Measurements from ENCODE around the gene DDX27. TPM values are rescaled to one million over a fixed set of nuclear protein-coding genes. Genes with fewer than 3 reads are reported as not detected.

DDX27 gene
- total RNA-seq, 1 experiment from 2014 or later: 87.3 TPM

DNA sequence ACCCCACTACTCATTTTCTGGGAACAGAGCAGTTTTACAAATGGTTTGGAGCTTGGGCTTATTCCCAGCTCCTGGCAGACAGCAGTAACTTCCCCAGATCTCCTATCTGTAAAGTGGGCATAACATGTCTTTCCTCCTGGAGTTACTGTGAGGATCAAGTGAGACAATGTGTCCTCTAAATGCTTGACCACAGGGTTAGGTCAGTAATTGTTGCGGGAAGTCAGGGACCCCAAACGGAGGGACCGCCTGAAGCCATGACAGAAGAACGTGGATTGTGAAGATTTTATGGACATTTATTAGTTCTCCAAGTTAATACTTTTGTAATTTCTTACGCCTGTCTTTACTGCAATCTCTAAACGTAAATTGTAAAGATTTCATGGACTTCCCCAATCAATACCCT, 73.9 kb downstream of the DDX27 start:
- no peak for DNase-seq
- Mint-ChIP-seq H3K27ac (ENCODE audit: unreplicated experiment) (no peak overlapping the region), H3K4me3 (ENCODE audit: low read depth, unreplicated experiment) (no peak overlapping the region), H3K4me1 (ENCODE audit: low read depth, unreplicated experiment) (peaks cover 34% of the 10 kb centered on the region), H3K9me3 (ENCODE audit: low read depth, unreplicated experiment) (peaks cover 10% of the 10 kb centered on the region), H3K27me3 (ENCODE audit: unreplicated experiment) (no peaks in the 10 kb centered on the region), H3K36me3 (ENCODE audit: insufficient read depth, unreplicated experiment) (peaks cover 89% of the 10 kb centered on the region)
- TF ChIP-seq, protein P1, sequence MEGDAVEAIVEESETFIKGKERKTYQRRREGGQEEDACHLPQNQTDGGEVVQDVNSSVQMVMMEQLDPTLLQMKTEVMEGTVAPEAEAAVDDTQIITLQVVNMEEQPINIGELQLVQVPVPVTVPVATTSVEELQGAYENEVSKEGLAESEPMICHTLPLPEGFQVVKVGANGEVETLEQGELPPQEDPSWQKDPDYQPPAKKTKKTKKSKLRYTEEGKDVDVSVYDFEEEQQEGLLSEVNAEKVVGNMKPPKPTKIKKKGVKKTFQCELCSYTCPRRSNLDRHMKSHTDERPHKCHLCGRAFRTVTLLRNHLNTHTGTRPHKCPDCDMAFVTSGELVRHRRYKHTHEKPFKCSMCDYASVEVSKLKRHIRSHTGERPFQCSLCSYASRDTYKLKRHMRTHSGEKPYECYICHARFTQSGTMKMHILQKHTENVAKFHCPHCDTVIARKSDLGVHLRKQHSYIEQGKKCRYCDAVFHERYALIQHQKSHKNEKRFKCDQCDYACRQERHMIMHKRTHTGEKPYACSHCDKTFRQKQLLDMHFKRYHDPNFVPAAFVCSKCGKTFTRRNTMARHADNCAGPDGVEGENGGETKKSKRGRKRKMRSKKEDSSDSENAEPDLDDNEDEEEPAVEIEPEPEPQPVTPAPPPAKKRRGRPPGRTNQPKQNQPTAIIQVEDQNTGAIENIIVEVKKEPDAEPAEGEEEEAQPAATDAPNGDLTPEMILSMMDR (IDR thresholded peaks at IDR 0.05; ENCODE audit: unreplicated experiment): no peak
- intact Hi-C loops (cut with micrococcal nuclease; ENCODE audit: unreplicated experiment): no loop called here
- no TSS peak for BruUV-seq (replicated peaks)
- CTCF ChIA-PET: no interaction called here

Other genes with a start within 250 kb of the DDX27 start
- gene CSE1L, start 173.1 kb upstream of the DDX27 start, total RNA-seq (2022): 208 and 226 TPM in 2 replicates
- 147 and 155 TPM in 2 replicates for gene STAU1, start 31.1 kb upstream of the DDX27 start, total RNA-seq (2022)
- gene ZNFX1, start 58.6 kb downstream of the DDX27 start, total RNA-seq (2022): 94.1 and 156 TPM in 2 replicates

Data from Calu3 (cell line).